Gastrocnemius medialis (tissue), 4 donors: Measurements from ENCODE around the gene ZSCAN26.

Experiments used
- POLR2A ChIP-seq, 2 donors: fragments of 450-650 bp; IDR thresholded peaks; one replicate each; pipeline ENCODE4 v1.6.1; 2017; ENCODE audit warnings: antibody characterized with exemption in 2 of 2, mild to moderate bottlenecking in 2 of 2, moderate library complexity in 2 of 2
- TF ChIP-seq, protein P1 (sequence below), 5 experiments: fragments of 450-650 bp in 3 of 5; fragments of 200-600 bp in 2 of 5; sonication (generic) in 2 of 5; IDR thresholded peaks in 4 of 5; conservative IDR thresholded peaks in 1 of 5; 1 replicate in 4 of 5; 2 replicates in 1 of 5; pipeline ENCODE4 v1.5.1; 2016 to 2019; ENCODE audit warnings: antibody characterized with exemption in 5 of 5, mild to moderate bottlenecking in 3 of 5, moderate library complexity in 3 of 5

DNA sequence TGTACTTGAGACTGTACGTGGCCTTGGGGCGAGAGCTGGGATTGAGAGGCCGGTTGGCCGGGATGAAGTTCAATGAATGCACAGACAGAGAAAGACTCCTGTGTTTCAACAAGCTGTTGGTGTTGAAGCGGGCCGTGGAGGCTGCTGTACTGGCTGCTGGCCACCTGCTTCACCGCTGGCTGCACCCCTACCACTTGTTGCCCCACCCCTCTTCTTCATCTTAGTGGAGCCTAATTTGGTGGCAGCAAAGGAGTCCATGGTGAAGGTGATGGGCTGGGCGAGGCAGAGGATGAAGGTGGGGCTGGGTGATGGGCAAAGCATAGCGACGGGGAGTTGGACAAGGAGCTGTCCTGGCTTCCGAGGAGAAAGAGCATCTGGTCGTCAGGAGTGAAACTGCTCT is 49.1 kb upstream of the ZSCAN26 start:
- no peak for TF ChIP-seq POLR2A (IDR thresholded peaks at IDR 0.05)
- TF ChIP-seq, protein P1, sequence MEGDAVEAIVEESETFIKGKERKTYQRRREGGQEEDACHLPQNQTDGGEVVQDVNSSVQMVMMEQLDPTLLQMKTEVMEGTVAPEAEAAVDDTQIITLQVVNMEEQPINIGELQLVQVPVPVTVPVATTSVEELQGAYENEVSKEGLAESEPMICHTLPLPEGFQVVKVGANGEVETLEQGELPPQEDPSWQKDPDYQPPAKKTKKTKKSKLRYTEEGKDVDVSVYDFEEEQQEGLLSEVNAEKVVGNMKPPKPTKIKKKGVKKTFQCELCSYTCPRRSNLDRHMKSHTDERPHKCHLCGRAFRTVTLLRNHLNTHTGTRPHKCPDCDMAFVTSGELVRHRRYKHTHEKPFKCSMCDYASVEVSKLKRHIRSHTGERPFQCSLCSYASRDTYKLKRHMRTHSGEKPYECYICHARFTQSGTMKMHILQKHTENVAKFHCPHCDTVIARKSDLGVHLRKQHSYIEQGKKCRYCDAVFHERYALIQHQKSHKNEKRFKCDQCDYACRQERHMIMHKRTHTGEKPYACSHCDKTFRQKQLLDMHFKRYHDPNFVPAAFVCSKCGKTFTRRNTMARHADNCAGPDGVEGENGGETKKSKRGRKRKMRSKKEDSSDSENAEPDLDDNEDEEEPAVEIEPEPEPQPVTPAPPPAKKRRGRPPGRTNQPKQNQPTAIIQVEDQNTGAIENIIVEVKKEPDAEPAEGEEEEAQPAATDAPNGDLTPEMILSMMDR (IDR thresholded peaks at IDR 0.05 in 4 of 5, conservative IDR thresholded peaks at IDR 0.05 in 1 of 5) = no peak
